Activated CD4-positive, alpha-beta T cell treated with anti-CD3 and anti-CD28 coated beads, Interleukin-2, amount 50 U/mL, for 24 hours (primary cell): ENCODE measurements around the gene HOXC9.

Experiments used
- DNase-seq, 2 donors: peaks; one replicate each; pipeline ENCODE4 v3.0.0-alpha.2; 2020; ENCODE audit warnings: low read depth in 1 of 2, low spot score in 1 of 2

The HOXC9 gene

DNA sequence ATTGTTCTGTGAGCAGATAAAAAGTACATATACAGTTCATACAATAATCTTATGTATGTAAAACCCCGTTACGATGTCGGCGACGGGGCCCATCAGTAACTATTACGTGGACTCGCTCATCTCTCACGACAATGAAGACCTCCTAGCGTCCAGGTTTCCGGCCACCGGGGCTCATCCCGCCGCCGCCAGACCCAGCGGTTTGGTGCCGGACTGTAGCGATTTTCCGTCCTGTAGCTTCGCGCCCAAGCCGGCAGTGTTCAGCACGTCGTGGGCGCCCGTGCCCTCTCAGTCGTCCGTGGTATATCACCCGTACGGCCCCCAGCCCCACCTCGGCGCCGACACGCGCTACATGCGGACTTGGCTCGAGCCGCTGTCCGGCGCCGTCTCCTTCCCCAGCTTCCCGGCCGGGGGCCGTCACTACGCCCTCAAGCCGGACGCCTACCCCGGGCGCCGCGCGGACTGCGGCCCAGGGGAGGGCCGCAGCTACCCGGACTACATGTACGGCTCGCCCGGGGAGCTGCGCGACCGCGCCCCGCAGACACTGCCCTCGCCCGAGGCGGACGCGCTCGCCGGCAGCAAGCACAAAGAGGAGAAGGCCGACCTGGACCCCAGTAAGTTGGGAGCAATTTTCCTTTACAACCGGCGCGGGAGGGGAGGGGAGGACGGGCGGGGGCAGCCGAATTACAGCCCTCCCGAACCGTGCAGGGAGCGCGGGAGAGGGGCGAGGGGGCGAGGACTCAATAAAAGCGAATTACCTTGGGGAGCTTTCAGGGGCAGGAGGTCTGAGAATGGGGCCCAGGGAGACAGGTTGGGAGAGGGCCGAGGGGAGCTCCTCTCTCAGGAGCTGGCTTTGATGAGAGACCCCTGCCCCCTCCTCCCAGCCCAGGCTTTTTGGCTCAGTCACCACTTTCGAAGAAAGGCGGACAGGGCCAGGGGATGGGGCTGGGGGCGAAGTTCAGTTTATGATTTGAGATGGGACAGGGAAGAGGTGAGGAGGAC lies at the start of gene HOXC9:
Gene HOXC9, plus strand, starts transcription at position 46 of the 999 bp plus-strand sequence. Its CDS starts 28 bp downstream, at position 74.
- DNase-seq, result no peak

GRCh38 chr12:53950437-53950773 lies 49.6 kb upstream of the HOXC9 start:
- DNase-seq, result no peak

DNA sequence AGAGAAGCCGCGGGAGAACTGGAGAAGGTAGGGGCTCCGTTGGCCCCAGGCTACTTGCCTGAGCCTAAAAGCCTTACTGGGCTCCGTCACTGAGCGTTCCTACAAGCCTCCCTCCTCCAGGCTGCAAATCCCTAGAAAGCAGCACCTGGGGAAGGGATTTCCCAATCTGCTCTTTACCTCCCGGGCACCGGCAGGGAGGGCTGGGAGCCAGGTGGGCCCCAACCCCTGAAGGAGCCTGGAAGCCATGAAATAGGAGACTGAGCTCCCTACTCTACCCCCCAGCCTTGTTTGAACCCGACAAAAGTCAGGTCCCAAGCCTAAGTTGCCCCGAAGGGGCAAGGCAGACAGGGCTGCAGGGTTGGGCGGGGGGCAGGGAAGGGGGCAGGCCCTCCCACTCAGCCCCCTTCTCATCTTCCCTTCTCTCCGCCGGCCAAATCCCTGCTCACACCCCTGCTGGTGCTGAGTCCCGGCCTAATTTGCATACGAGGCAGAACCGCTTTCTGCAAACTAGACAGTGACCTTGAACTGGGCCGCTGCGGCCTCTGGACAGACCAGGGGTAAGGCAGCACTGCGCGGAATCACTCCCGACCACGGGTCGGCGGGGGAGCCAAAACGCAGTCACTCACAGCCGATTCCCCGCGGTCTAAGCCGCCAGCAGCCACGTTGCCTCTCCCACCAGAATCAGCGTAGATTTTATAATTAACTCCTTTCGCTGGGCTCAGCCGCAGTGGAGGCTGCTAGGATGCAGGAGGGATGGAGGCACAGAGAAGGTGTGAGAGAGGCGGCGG lies 49.0 kb upstream of the HOXC9 start:
- no peak for DNase-seq

GRCh38 chr12:53951577-53952334 lies 48.2 kb upstream of the HOXC9 start:
- no peak for DNase-seq

DNA sequence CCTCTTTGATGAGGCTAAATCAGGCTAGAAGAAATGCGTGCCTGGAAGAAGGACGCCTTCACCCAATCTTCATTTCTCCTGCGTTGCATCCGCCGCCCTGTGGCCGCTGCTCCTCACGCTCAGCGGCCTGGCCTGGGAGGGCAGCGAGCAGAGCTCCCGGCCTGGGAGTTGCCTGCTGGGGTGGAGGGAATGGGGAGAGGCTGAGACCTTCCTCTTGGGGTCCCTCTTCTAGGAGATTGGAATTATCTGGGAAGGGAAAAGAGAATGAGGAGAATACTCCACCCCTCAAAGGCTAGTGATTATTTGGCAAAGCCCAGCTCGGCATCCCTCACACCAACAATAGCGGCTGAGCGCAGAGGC lies 47.6 kb upstream of the HOXC9 start:
- no peak for DNase-seq

DNA sequence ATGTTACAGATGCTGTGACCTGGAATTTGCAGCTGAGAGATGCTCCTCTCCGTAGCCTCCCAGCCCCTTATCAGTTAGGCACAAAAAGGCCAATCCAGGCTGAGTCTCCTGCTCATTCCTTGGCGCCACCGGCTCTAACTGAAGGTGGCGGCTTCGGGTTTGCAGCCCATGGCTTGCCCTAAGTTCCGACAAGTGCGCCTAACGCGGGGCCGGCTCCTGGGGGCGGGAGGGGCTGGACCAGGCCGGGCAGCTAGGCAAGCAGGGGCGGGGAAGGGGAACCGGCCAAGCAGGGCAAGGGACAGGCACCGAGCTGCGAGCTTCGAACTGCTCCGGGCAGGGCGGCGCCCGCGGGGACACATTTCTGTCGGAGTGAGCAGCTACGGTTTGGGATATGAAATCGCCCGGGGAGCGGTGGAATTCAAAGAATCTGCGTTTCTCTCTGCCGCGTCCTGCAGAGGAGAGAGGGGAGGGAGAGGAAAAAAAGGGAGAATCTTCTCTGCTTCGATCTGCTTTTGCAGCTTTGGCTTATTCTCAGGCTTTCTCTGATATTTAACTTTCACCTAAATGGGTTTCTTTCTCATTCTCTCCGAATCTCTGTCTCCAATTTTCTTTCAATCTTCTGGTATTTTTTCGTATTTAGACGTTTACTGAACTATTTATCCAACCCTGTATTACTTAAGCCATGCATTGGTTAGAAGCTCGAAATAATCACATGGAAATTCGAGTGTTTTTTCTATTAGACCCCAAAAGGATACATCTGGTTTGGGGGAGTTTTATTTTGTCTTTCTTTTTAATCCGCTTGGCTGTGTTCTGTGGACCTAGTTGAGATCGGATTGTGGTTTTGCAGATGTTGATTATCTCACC lies 46.9 kb upstream of the HOXC9 start:
- DNase-seq, result no peak

GRCh38 chr12:53953831-53954693 lies 45.9 kb upstream of the HOXC9 start:
- DNase-seq, result no peak

GRCh38 chr12:53954694-53955035 lies 45.3 kb upstream of the HOXC9 start, which contains the start of gene HOXC12:
Gene HOXC12 (plus strand): TSS chr12:53954903. CDS start chr12:53954930, 27 bp downstream.
- DNase-seq, result no peak

DNA sequence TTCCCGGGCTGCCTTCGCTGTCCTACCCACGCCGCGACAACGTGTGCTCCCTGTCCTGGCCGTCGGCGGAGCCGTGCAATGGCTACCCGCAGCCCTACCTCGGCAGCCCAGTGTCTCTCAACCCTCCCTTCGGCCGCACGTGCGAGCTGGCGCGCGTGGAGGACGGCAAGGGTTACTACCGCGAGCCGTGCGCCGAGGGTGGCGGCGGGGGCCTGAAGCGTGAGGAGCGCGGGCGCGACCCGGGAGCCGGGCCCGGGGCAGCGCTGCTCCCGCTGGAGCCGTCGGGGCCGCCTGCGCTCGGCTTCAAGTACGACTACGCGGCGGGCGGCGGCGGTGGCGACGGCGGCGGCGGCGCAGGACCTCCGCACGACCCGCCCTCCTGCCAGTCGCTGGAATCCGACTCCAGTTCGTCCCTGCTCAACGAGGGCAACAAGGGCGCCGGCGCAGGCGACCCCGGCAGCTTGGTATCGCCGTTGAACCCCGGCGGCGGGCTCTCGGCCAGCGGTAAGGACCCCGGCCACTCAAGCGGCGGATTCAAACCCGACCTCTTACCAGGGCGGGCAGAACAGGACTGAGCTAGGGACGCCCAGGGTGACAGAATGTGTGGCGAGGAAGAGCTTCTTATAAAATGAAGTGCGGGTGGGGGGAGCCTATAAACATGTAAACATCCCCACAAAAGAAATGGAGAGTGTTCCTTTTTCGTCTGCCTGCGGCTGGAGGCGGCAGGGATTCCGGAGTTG lies 44.8 kb upstream of the HOXC9 start:
- DNase-seq, result no peak

DNA sequence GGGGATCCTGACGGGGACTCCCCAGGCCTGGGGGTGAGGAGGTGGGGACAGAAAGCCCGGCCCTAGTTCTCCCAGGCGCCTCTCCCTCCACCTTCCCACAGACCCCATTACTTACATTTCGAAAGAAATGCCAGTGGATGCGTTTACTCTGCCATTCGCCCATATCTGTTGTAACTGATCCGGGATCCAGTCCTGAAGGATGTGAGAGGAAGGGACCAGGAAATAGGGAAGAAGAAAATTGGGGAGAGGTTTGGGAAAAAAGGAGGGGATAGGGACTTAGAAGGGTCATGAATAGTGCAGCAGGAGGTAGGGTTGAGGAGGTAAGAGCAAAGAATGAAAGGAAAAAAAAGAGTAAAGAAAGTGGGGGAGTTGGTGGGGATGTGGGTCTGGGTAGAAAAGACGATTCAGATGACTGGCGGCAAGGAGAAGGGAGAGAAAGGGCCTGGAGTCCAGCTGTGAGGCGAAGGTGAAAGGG lies 44.1 kb upstream of the HOXC9 start:
- no peak for DNase-seq

DNA sequence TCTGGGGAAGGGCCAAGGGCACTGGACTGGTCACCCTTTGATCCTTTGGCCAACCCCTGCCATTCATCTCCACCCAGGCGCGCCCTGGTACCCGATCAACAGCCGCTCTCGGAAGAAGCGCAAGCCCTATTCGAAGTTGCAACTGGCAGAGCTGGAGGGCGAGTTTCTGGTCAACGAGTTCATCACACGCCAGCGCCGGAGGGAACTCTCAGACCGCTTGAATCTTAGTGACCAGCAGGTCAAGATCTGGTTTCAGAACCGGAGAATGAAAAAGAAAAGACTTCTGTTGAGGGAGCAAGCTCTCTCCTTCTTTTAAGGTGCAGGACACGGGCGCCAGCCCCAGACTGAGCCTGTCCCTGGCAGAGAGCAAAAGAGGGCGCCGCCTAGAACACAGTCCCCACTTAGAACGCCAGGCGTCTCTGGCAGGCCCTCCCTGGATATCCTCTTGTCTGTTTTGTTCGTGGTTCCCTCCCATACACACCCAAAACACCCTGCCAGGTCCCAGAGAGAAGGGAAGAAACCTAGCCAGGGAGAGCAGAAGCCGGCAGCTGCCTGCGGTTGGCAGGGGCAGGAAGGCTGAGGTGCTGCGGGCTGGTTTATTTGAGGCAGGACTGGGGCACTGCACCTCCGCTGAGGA lies 43.6 kb upstream of the HOXC9 start:
- no peak for DNase-seq

DNA sequence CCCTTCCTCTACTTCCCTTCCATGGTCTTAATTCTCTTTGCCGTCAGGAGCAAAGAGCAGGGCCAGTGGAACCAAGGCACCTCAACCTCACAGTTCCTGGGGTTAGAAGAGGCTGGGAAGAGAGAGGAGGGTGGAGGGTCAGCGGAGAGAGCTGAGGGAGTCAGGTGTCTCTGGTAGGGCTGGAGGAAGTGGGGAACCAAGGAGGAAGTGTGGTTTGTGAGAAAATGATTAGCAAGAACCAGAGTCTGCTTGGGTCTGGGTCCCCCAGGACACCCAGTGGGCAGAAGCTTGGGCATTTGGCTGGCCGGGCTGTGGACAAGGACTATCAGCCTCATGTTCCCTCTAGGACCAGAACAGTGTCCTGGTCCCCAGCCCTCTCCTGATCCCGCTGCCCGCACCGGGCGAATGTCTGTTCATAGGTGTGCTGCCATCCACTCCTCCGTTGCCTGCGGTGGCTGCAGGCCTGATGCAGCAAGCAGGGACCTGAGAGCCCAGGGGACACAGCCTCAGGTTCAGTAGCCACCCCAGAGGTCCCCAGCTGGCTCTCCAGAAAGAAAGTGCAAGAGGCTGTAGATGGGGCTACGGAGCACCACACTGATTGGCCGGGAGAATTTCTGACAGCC lies 42.9 kb upstream of the HOXC9 start:
- DNase-seq, result no peak

- no peak for DNase-seq
Observed at GRCh38 chr12:53958128-53958527, 41.8 kb upstream of the HOXC9 start.

GRCh38 chr12:53959314-53959713 lies 40.6 kb upstream of the HOXC9 start:
- DNase-seq, result no peak

DNA sequence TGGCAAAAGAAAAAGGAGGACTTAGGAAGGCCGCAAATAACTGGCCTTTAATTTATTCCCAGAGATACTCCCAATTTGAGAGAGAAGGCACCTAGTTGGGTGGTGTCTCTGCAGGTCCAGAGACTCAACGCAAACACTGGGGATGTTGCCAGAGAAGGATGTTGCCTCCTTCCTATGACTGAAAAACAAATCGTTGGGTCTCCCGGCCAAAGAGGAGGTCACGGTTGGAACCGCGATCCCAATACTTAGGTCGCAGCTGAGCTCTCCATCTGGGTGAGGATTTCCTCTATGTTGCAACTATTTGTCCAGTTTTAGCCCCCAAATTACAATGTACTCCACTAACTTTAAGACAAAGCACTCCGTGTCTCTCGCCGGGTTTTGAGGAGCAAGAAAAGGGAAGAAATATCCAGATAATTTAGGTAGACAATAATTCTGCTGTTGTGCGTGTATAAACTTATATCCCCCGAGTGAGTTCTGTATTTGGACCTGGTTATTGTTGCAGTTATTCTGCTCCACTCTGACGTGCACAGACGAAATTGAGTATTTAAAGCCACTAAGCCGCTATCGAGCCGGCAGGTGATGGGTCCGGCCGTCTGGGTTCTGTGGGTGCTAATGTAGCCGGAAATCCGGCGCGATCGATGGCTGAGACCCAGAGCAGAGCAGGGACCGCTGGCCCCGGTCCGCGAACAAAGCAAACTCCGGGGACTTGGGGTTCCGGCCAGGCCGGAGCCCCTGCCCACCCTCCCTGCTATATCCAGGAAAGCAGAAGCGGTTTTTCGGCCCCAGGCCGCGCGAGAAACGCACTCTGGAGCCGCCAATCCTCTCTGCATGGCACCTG lies 39.6 kb upstream of the HOXC9 start:
- no peak for DNase-seq

- DNase-seq, result no peak
Observed at GRCh38 chr12:53961025-53961761, 38.8 kb upstream of the HOXC9 start.
